ENCODE data around the gene RNF112. TPM values are rescaled to one million over a fixed set of nuclear protein-coding genes. Genes with fewer than 3 reads are reported as not detected.
A peak's percentile ranks its signal among the peaks of the same experiment; 100 is the strongest.

Gene RNF112
- total RNA-seq, 1 donor from 2014 or later, result 0.86 TPM

GRCh38 chr17:19364699-19365498, 46.1 kb upstream of the RNF112 start:
- H3K27ac Mint-ChIP-seq, result no peak overlapping the region
- H3K9me3 Mint-ChIP-seq, result no peaks in the 10 kb centered on the region
- Histone ChIP-seq H3K27me3 (no peaks in the 10 kb centered on the region), H2AFZ (replicated peaks) (no peak overlapping the region), H3K79me2 (ENCODE audit: low read depth) (no peaks in the 10 kb centered on the region), H3K4me3 (no peak overlapping the region), H4K20me1 (ENCODE audit: low read depth) (no peaks in the 10 kb centered on the region), H3K9ac (no peak overlapping the region), H3K9me3 (ENCODE audit: low read depth) (no peaks in the 10 kb centered on the region), H3F3A (ENCODE audit: low read depth) (no peaks in the 10 kb centered on the region), H3K27ac (no peak overlapping the region), H3K4me2 (no peak overlapping the region), H3K36me3 (no peaks in the 10 kb centered on the region), H3K4me1 (no peaks in the 10 kb centered on the region)
- H3K36me3 Mint-ChIP-seq, result peaks cover 2% of the 10 kb centered on the region
- H3K4me1 Mint-ChIP-seq, result peaks cover 15% of the 10 kb centered on the region
- DNase-seq (ENCODE audit: low spot score), result no peak
- peaks cover 6% of the 10 kb centered on the region for H3K27me3 Mint-ChIP-seq (ENCODE audit: insufficient read depth, low read depth)
- peak overlapping the region; percentile 15 for H3K4me3 Mint-ChIP-seq
- TF ChIP-seq CTCF (IDR thresholded peaks at IDR 0.05), result no peak
- no peak for TF ChIP-seq EZH2phosphoT487 (IDR thresholded peaks at IDR 0.05)
- TF ChIP-seq EZH2 (IDR thresholded peaks at IDR 0.05), result no peak

- no peaks in the 10 kb centered on the region for H3K9me3 Mint-ChIP-seq
- no peaks in the 10 kb centered on the region for H3K36me3 ChIP-seq
- no peaks in the 10 kb centered on the region for H3K79me2 ChIP-seq (ENCODE audit: low read depth)
- H3K27ac Mint-ChIP-seq, result no peak overlapping the region
- no peak for DNase-seq (ENCODE audit: low spot score)
- no peak overlapping the region for H3K4me3 ChIP-seq
- no peaks in the 10 kb centered on the region for H3F3A ChIP-seq (ENCODE audit: low read depth)
- H3K27ac ChIP-seq, result no peak overlapping the region
- no peak overlapping the region for H2AFZ ChIP-seq (replicated peaks)
- H3K4me3 Mint-ChIP-seq, result no peak overlapping the region
- no peaks in the 10 kb centered on the region for H3K4me1 ChIP-seq
- no peaks in the 10 kb centered on the region for H3K27me3 ChIP-seq
- peaks cover 6% of the 10 kb centered on the region for H3K27me3 Mint-ChIP-seq (ENCODE audit: insufficient read depth, low read depth)
- H3K9me3 ChIP-seq (ENCODE audit: low read depth), result no peaks in the 10 kb centered on the region
- no peak overlapping the region for H3K4me2 ChIP-seq
- no peaks in the 10 kb centered on the region for H4K20me1 ChIP-seq (ENCODE audit: low read depth)
- no peak overlapping the region for H3K9ac ChIP-seq
- TF ChIP-seq EZH2phosphoT487 (IDR thresholded peaks at IDR 0.05) (no peak), CTCF (IDR thresholded peaks at IDR 0.05) (no peak), EZH2 (IDR thresholded peaks at IDR 0.05) (no peak)
- peaks cover 2% of the 10 kb centered on the region for H3K36me3 Mint-ChIP-seq
- H3K4me1 Mint-ChIP-seq, result peaks cover 15% of the 10 kb centered on the region
Observed at GRCh38 chr17:19365499-19365817, 45.6 kb upstream of the RNF112 start.

GRCh38 chr17:19365833-19366636, 45.0 kb upstream of the RNF112 start:
- Mint-ChIP-seq H3K27ac (no peak overlapping the region), H3K4me1 (peaks cover 15% of the 10 kb centered on the region), H3K9me3 (no peaks in the 10 kb centered on the region), H3K27me3 (ENCODE audit: insufficient read depth, low read depth) (peaks cover 6% of the 10 kb centered on the region), H3K36me3 (no peaks in the 10 kb centered on the region), H3K4me3 (no peak overlapping the region)
- Histone ChIP-seq H3K36me3 (no peaks in the 10 kb centered on the region), H3K27ac (no peak overlapping the region), H3K4me1 (no peaks in the 10 kb centered on the region), H3F3A (ENCODE audit: low read depth) (no peaks in the 10 kb centered on the region), H3K9ac (no peak overlapping the region), H2AFZ (replicated peaks) (no peak overlapping the region), H3K4me2 (no peak overlapping the region), H3K79me2 (ENCODE audit: low read depth) (no peaks in the 10 kb centered on the region), H4K20me1 (ENCODE audit: low read depth) (no peaks in the 10 kb centered on the region), H3K4me3 (no peak overlapping the region), H3K9me3 (ENCODE audit: low read depth) (no peaks in the 10 kb centered on the region), H3K27me3 (no peaks in the 10 kb centered on the region)
- TF ChIP-seq EZH2phosphoT487 (IDR thresholded peaks at IDR 0.05), result no peak
- TF ChIP-seq CTCF (IDR thresholded peaks at IDR 0.05), result no peak
- TF ChIP-seq EZH2 (IDR thresholded peaks at IDR 0.05), result no peak
- DNase-seq (ENCODE audit: low spot score), result no peak
